Caki2 (cell line): Measurements from ENCODE around the gene GDPGP1. TPM values are rescaled to one million over a fixed set of nuclear protein-coding genes. Genes with fewer than 3 reads are reported as not detected.
A peak's percentile ranks its signal among the peaks of the same experiment; 100 is the strongest.

Experiments used
- DNase-seq: peaks from one replicate; pipeline ENCODE4 v3.0.0-alpha.2; 2015; ENCODE audit warnings: low read depth
- in situ Hi-C: cut with HindIII; loops from 2 replicates; pipeline ENCODE4 v1.10.0; 2016; ENCODE audit warnings: low sequenced_read_pairs, low pct_unique_long_range_greater_than_20kb, mixed read lengths
- total RNA-seq: library from RNA; depleted of rRNA; stranded (reverse); fragments of >200 nt; shearing (Covaris generic); gene quantifications from 2 replicates; pipeline ENCODE4 v1.2.3, GENCODE V29; 2014; ENCODE audit warnings: low replicate concordance

The GDPGP1 gene
- total RNA-seq, 1 experiment from 2014 or later: 13.2 TPM

GRCh38 chr15:90201944-90202375, 32.0 kb upstream of the GDPGP1 start:
- no peak for DNase-seq
- in situ Hi-C loops: no loop called here

GRCh38 chr15:90202929-90203328, 31.1 kb upstream of the GDPGP1 start:
- in situ Hi-C loops: no loop called here
- DNase-seq: no peak

- in situ Hi-C loops: no loop called here
- DNase-seq: no peak
These were observed 30.5 kb upstream of the GDPGP1 start for GRCh38 chr15:90203473-90203872.

GRCh38 chr15:90203922-90204321, 30.1 kb upstream of the GDPGP1 start:
- in situ Hi-C loops: no loop called here
- peak; percentile 74 for DNase-seq

GRCh38 chr15:90205050-90205848, 28.8 kb upstream of the GDPGP1 start:
- in situ Hi-C loops: no loop called here
- no peak for DNase-seq

GRCh38 chr15:90205886-90206285, 28.1 kb upstream of the GDPGP1 start:
- in situ Hi-C loops: no loop called here
- DNase-seq: no peak

- in situ Hi-C loops: no loop called here
- DNase-seq: no peak
These were observed 26.8 kb upstream of the GDPGP1 start for GRCh38 chr15:90207252-90207651.

- no peak for DNase-seq
- in situ Hi-C loops: no loop called here
These were observed 25.7 kb upstream of the GDPGP1 start for GRCh38 chr15:90208356-90208755.

- in situ Hi-C loops: no loop called here
- no peak for DNase-seq
These were observed 24.4 kb upstream of the GDPGP1 start for GRCh38 chr15:90209591-90209990.

- in situ Hi-C loops: no loop called here
- no peak for DNase-seq
These were observed 23.4 kb upstream of the GDPGP1 start for GRCh38 chr15:90210593-90210992.

- DNase-seq: no peak
- in situ Hi-C loops: no loop called here
These were observed 23.0 kb upstream of the GDPGP1 start for GRCh38 chr15:90211009-90211408.

GRCh38 chr15:90211440-90212143, 22.4 kb upstream of the GDPGP1 start:
- peak; percentile 82 for DNase-seq

GRCh38 chr15:90212221-90213098, 21.5 kb upstream of the GDPGP1 start:
- DNase-seq: peak; percentile 35
- in situ Hi-C loops: no loop called here

More at GRCh38 chr15:90211440-90212143, 22.4 kb upstream of the GDPGP1 start:
- in situ Hi-C loops: no loop called here

GRCh38 chr15:90213122-90213817, 20.7 kb upstream of the GDPGP1 start:
- DNase-seq: no peak
- in situ Hi-C loops: no loop called here

GRCh38 chr15:90213818-90214204, 20.2 kb upstream of the GDPGP1 start:
- no peak for DNase-seq
- in situ Hi-C loops: no loop called here

- peak; percentile 47 for DNase-seq
- in situ Hi-C loops: no loop called here
These were observed 19.3 kb upstream of the GDPGP1 start for GRCh38 chr15:90214553-90215196.

GRCh38 chr15:90217671-90218394, 16.2 kb upstream of the GDPGP1 start:
- in situ Hi-C loops: no loop called here
- DNase-seq: no peak
